WTC11 (cell line): Measurements from ENCODE around the gene CPNE4. TPM values are rescaled to one million over a fixed set of nuclear protein-coding genes. Genes with fewer than 3 reads are reported as not detected.

Experiments
- ATAC-seq: fragments of 200-7000 bp; cut with Tn5 transposase; 2 replicates; pipeline ENCODE4 v1.10.0; 2021; ENCODE audit warnings: mild to moderate bottlenecking, moderate library complexity
- CTCF ChIA-PET: fragments of 300-600 bp; sonication (Branson Sonifier 250); formaldehyde crosslinking; loops from one replicate; lab custom pipeline; 2021; ENCODE audit warnings: antibody characterized with exemption; lab: Charles Lee
- POLR2A ChIA-PET: fragments of 350-600 bp; sonication (Branson Sonifier 250); formaldehyde crosslinking; loops from one replicate; lab custom pipeline; 2021; ENCODE audit warnings: antibody characterized with exemption; lab: Charles Lee
- DNase-seq: peaks from one replicate; pipeline ENCODE4 v3.0.0; 2021; ENCODE audit warnings: low spot score
- H3K27ac Mint-ChIP-seq: 2 replicates; pipeline ENCODE4 v1.8.0; 2021; ENCODE audit warnings: mixed read lengths
- H3K27me3 Mint-ChIP-seq: 2 replicates; pipeline ENCODE4 v1.8.0; 2021; ENCODE audit warnings: low read depth, mild to moderate bottlenecking, moderate library complexity, mixed read lengths
- H3K36me3 Mint-ChIP-seq: 2 replicates; pipeline ENCODE4 v1.8.0; 2021; ENCODE audit warnings: mixed read lengths
- H3K4me1 Mint-ChIP-seq: 2 replicates; pipeline ENCODE4 v1.8.0; 2022; ENCODE audit warnings: mixed read lengths
- H3K4me3 Mint-ChIP-seq: 2 replicates; pipeline ENCODE4 v1.8.0; 2021; ENCODE audit warnings: mild to moderate bottlenecking, moderate library complexity, mixed read lengths
- H3K9me3 Mint-ChIP-seq: 2 replicates; pipeline ENCODE4 v1.8.0; 2021; ENCODE audit warnings: mixed read lengths
- AFF4 ChIP-seq: sonication (generic); formaldehyde crosslinking; IDR thresholded peaks from 2 replicates; pipeline ENCODE4 v1.8.1; 2023; ENCODE audit warnings: mild to moderate bottlenecking, missing genetic modification reagents, borderline replicate concordance
- ATF3 ChIP-seq: sonication (generic); formaldehyde crosslinking; conservative IDR thresholded peaks from 2 replicates; pipeline ENCODE4 v1.8.1; 2022; ENCODE audit warnings: mild to moderate bottlenecking, missing genetic modification reagents
- ATF6 ChIP-seq: sonication (generic); formaldehyde crosslinking; IDR thresholded peaks from 2 replicates; pipeline ENCODE4 v1.8.1; 2023; ENCODE audit warnings: mild to moderate bottlenecking, missing genetic modification reagents
- EMX1 ChIP-seq: fragments of 250-450 bp; sonication (Bioruptor Pico); IDR thresholded peaks from 2 replicates; pipeline ENCODE4 v1.8.0; 2021; ENCODE audit warnings: mild to moderate bottlenecking
- ERG ChIP-seq: fragments of 250-450 bp; sonication (Bioruptor Pico); IDR thresholded peaks from 2 replicates; pipeline ENCODE4 v1.8.0; 2021; ENCODE audit warnings: mild to moderate bottlenecking
- FOXP4 ChIP-seq: sonication (generic); formaldehyde crosslinking; IDR thresholded peaks from 2 replicates; pipeline ENCODE4 v1.8.0; 2022; ENCODE audit warnings: mild to moderate bottlenecking, missing genetic modification reagents
- GTF2I ChIP-seq: fragments of 250-450 bp; sonication (Bioruptor Pico); conservative IDR thresholded peaks from 2 replicates; pipeline ENCODE4 v1.4.0; 2021; ENCODE audit warnings: mild to moderate bottlenecking
- HMGA2 ChIP-seq: fragments of 250-450 bp; sonication (Bioruptor Pico); IDR thresholded peaks from 2 replicates; pipeline ENCODE4 v1.4.0; 2021; ENCODE audit warnings: mild to moderate bottlenecking, moderate library complexity
- IRF2 ChIP-seq: sonication (generic); formaldehyde crosslinking; IDR thresholded peaks from 2 replicates; pipeline ENCODE4 v1.8.0; 2022; ENCODE audit warnings: low read depth, missing genetic modification reagents, borderline replicate concordance
- MLX ChIP-seq: sonication (generic); formaldehyde crosslinking; IDR thresholded peaks from 2 replicates; pipeline ENCODE4 v1.8.1; 2023; ENCODE audit warnings: mild to moderate bottlenecking, missing genetic modification reagents, moderate library complexity
- MXD4 ChIP-seq: fragments of 250-450 bp; sonication (Bioruptor Pico); IDR thresholded peaks from 2 replicates; pipeline ENCODE4 v1.8.0; 2021; ENCODE audit warnings: mild to moderate bottlenecking, moderate library complexity, borderline replicate concordance
- MYBL2 ChIP-seq: sonication (generic); formaldehyde crosslinking; IDR thresholded peaks from 2 replicates; pipeline ENCODE4 v1.8.1; 2023; ENCODE audit warnings: mild to moderate bottlenecking, moderate library complexity, missing genetic modification reagents
- NR3C1 ChIP-seq: sonication (generic); formaldehyde crosslinking; conservative IDR thresholded peaks from 2 replicates; pipeline ENCODE4 v1.8.1; 2023; ENCODE audit warnings: low read depth, mild to moderate bottlenecking, missing genetic modification reagents
- OVOL2 ChIP-seq: fragments of 250-450 bp; sonication (Bioruptor Pico); IDR thresholded peaks from 2 replicates; pipeline ENCODE4 v1.9.0; 2021; ENCODE audit warnings: mild to moderate bottlenecking, borderline replicate concordance
- RELA ChIP-seq: sonication (generic); formaldehyde crosslinking; IDR thresholded peaks from 2 replicates; pipeline ENCODE4 v1.8.1; 2022; ENCODE audit warnings: missing genetic modification reagents, mild to moderate bottlenecking, borderline replicate concordance
- SOX15 ChIP-seq: fragments of 250-450 bp; sonication (Bioruptor Pico); IDR thresholded peaks from 2 replicates; pipeline ENCODE4 v1.9.0; 2021; ENCODE audit warnings: mild to moderate bottlenecking
- SP1 ChIP-seq: sonication (generic); formaldehyde crosslinking; conservative IDR thresholded peaks from 2 replicates; pipeline ENCODE4 v1.8.1; 2022; ENCODE audit warnings: missing genetic modification reagents
- TEAD1 ChIP-seq: sonication (generic); formaldehyde crosslinking; IDR thresholded peaks from 2 replicates; pipeline ENCODE4 v1.8.0; 2022; ENCODE audit warnings: mild to moderate bottlenecking, missing genetic modification reagents
- ZMAT4 ChIP-seq: fragments of 250-450 bp; sonication (Bioruptor Pico); IDR thresholded peaks from 2 replicates; pipeline ENCODE4 v1.9.0; 2021; ENCODE audit warnings: mild to moderate bottlenecking
- ZNF219 ChIP-seq: sonication (generic); formaldehyde crosslinking; IDR thresholded peaks from 2 replicates; pipeline ENCODE4 v1.8.0; 2023; ENCODE audit warnings: missing genetic modification reagents, mild to moderate bottlenecking, borderline replicate concordance
- total RNA-seq: library from RNA; stranded (reverse); gene quantifications from 3 replicates; pipeline ENCODE4 v1.2.3, GENCODE V29; 2021

Gene CPNE4
- total RNA-seq, 1 experiment from 2014 or later, result 2.4 TPM

- H3K4me3 Mint-ChIP-seq, result no peak overlapping the region
Measured at GRCh38 chr3:132020058-132020457, 14.8 kb downstream of the CPNE4 start.

More at GRCh38 chr3:132020058-132020457, 14.8 kb downstream of the CPNE4 start:
- Mint-ChIP-seq H3K9me3 (no peaks in the 10 kb centered on the region), H3K36me3 (no peaks in the 10 kb centered on the region)
- CTCF ChIA-PET, result interaction anchor here (1.9 kb wide), 1 partner anchor 15 kb away, joined by 10 read pairs; the partner anchor contains the start of gene CPNE4
- TF ChIP-seq AFF4 (CRISPR knock-in tag), result no peak
- no peak for TF ChIP-seq NR3C1
- no peak for TF ChIP-seq MYBL2 (CRISPR knock-in tag)
- no peak for TF ChIP-seq RELA (CRISPR knock-in tag)
- TF ChIP-seq GTF2I (CRISPR knock-in tag), result no peak
- TF ChIP-seq IRF2 (CRISPR knock-in tag), result no peak
- no peak for TF ChIP-seq FOXP4
- TF ChIP-seq HMGA2 (CRISPR knock-in tag), result no peak
- TF ChIP-seq MXD4 (CRISPR knock-in tag), result no peak
- no peak for TF ChIP-seq MLX (CRISPR knock-in tag)
- no peak for TF ChIP-seq ATF6 (CRISPR knock-in tag)
- no peak for TF ChIP-seq TEAD1
- no peak for TF ChIP-seq ZMAT4 (CRISPR knock-in tag)
- no peak for TF ChIP-seq EMX1 (CRISPR knock-in tag)
- no peak for TF ChIP-seq ZNF219 (CRISPR knock-in tag)
- no peak for TF ChIP-seq SOX15 (CRISPR knock-in tag)
- TF ChIP-seq OVOL2 (CRISPR knock-in tag), result no peak
- TF ChIP-seq SP1 (CRISPR knock-in tag), result no peak
- no peak for TF ChIP-seq ATF3 (CRISPR knock-in tag)
- TF ChIP-seq ERG (CRISPR knock-in tag), result no peak
- TF ChIP-seq, all 79 proteins: peak for 0
- no peak; the same call in 1 of the 2 replicates for ATAC-seq
- POLR2A ChIA-PET, result no interaction called here
- Mint-ChIP-seq H3K27ac (no peak overlapping the region), H3K27me3 (no peaks in the 10 kb centered on the region), H3K4me1 (no peaks in the 10 kb centered on the region)
- DNase-seq, result no peak
